DND-41 (cell line): ENCODE data around the gene DESI1.

ENCODE experiments used
- EZH2 ChIP-seq: IDR thresholded peaks from 3 replicates; pipeline ENCODE4 v1.6.1; 2012; ENCODE audit warnings: borderline replicate concordance, low read depth, mild to moderate bottlenecking, moderate library complexity, low read length, inconsistent platforms; ENCODE audit not compliant: severe bottlenecking
- TF ChIP-seq, protein P1 (sequence below): IDR thresholded peaks from 2 replicates; pipeline ENCODE4 v1.5.1; 2012; ENCODE audit warnings: borderline replicate concordance, low read length, moderate library complexity, mild to moderate bottlenecking; ENCODE audit not compliant: poor library complexity, severe bottlenecking; ENCODE audit errors: extremely low read depth

DNA sequence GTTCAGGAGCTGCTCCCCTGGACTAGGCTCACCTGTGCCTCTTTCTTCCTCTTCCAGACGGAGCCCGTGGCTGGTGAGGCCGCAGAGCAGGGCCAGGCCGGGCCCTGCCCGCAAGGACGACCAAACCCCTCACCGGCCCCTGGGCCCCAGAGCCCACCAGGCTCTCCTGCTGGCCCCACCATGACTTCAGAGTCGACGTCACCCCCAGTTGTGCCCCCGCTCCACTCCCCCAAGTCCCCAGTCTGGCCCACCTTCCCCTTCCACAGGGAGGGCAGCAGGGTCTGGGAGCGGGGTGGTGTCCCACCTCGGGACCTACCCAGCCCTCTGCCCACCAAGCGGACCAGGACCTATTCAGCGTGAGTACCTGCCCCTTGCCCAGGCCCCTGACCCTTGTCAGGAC is 49.1 kb downstream of the DESI1 start:
- TF ChIP-seq EZH2 = no peak
- TF ChIP-seq, protein P1, sequence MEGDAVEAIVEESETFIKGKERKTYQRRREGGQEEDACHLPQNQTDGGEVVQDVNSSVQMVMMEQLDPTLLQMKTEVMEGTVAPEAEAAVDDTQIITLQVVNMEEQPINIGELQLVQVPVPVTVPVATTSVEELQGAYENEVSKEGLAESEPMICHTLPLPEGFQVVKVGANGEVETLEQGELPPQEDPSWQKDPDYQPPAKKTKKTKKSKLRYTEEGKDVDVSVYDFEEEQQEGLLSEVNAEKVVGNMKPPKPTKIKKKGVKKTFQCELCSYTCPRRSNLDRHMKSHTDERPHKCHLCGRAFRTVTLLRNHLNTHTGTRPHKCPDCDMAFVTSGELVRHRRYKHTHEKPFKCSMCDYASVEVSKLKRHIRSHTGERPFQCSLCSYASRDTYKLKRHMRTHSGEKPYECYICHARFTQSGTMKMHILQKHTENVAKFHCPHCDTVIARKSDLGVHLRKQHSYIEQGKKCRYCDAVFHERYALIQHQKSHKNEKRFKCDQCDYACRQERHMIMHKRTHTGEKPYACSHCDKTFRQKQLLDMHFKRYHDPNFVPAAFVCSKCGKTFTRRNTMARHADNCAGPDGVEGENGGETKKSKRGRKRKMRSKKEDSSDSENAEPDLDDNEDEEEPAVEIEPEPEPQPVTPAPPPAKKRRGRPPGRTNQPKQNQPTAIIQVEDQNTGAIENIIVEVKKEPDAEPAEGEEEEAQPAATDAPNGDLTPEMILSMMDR = no peak
